Duodenal mucosa (tissue), 2 donors: ENCODE results near the gene TSPAN14.

ENCODE experiments used
- H3K27ac ChIP-seq: one replicate; pipeline ENCODE4 v1.7.0; 2013; ENCODE audit warnings: low read depth, low read length
- H3K27me3 ChIP-seq, 2 donors: one replicate each; pipeline ENCODE4 v1.7.0; 2013; ENCODE audit warnings: low read length in 2 of 2, control low read depth in 1 of 2; ENCODE audit not compliant: insufficient read depth in 2 of 2, control insufficient read depth in 1 of 2
- H3K36me3 ChIP-seq, 2 donors: one replicate each; pipeline ENCODE4 v1.7.0; 2013; ENCODE audit warnings: low read length in 2 of 2, control low read depth in 1 of 2; ENCODE audit not compliant: insufficient read depth in 2 of 2, control insufficient read depth in 1 of 2
- H3K4me1 ChIP-seq, 2 donors: one replicate each; pipeline ENCODE4 v1.7.0; 2013; ENCODE audit warnings: low read length in 2 of 2, control low read depth in 1 of 2; ENCODE audit not compliant: insufficient read depth in 2 of 2, control insufficient read depth in 1 of 2
- H3K4me3 ChIP-seq, 2 donors: one replicate each; pipeline ENCODE4 v1.7.0; 2013; ENCODE audit warnings: low read length in 2 of 2, low read depth in 1 of 2
- H3K9ac ChIP-seq, 2 donors: one replicate each; pipeline ENCODE4 v1.7.0; 2013; ENCODE audit warnings: low read length in 2 of 2, low read depth in 1 of 2
- H3K9me3 ChIP-seq, 2 donors: one replicate each; pipeline ENCODE4 v1.7.0; 2013; ENCODE audit warnings: low read length in 2 of 2, control low read depth in 1 of 2; ENCODE audit not compliant: control insufficient read depth in 1 of 2

TSPAN14 gene

DNA sequence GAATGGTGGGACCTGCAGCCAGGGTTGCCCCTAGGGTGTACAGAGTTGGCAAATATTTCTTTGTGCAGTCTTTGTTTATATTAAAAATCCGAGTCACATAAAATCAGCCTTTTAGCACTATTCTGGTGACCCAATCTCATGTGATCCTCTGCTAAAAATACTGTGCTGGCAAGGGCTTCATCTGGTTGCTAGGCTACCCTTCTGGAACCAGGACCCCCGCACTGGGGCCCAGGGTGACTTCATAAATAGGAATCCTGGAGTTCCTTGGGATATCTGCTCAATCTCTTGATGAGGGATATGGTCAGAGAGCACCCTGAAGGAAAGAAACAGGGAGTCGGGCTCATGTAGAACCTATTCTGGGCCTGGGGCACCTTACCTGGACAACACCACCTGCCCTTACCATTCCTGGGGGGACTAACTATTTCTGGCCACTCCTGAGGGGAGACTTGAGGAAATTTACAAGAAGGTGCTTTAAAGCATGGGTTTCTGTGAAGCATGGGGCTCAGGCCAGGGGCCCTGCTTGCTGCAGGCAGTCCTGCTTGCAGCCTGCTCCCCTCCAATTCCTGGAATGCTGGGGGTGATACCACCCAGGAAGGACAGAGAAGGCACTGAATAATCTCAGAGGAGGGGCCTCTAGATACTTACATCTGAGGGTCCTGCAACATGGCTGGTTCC lies 128.3 kb downstream of the TSPAN14 start:
- H3K36me3 ChIP-seq = no peaks in the 10 kb centered on the region
- no peak overlapping the region for H3K9ac ChIP-seq
- H3K27ac ChIP-seq = no peak overlapping the region
- H3K4me1 ChIP-seq = no peaks in the 10 kb centered on the region
- no peaks in the 10 kb centered on the region for H3K27me3 ChIP-seq
- H3K4me3 ChIP-seq = no peak overlapping the region
- H3K9me3 ChIP-seq = no peaks in the 10 kb centered on the region
